HepG2 (cell line): ENCODE measurements around the gene HMMR. TPM values are rescaled to one million over a fixed set of nuclear protein-coding genes. Genes with fewer than 3 reads are reported as not detected.

ENCODE experiments used
- ATAC-seq: fragments of 200-7000 bp; cut with Tn5 transposase; 3 replicates; pipeline ENCODE4 v1.9.1; 2020; ENCODE audit warnings: mild to moderate bottlenecking, moderate library complexity
- BruUV-seq: library from RNA; stranded (reverse); fragments of 400-500 nt; replicated peaks from 2 replicates; lab custom pipeline; 2021; lab: Mats Ljungman, UMichigan
- CTCF ChIA-PET: fragments of 300-600 bp; formaldehyde crosslinking; extraction: SDS; loops from one replicate; lab custom pipeline; 2021; ENCODE audit warnings: low total read pairs, inconsistent platforms, low intra/inter-chr PET ratio; lab: Yijun Ruan, JAX
- POLR2A ChIA-PET: fragments of 350-600 bp; sonication (Branson Sonifier 250); formaldehyde crosslinking; loops from one replicate; lab custom pipeline; 2020; ENCODE audit warnings: antibody characterized with exemption, inconsistent platforms; lab: Yijun Ruan, JAX
- DNase-seq: peaks from one replicate; pipeline ENCODE4 v3.0.0-alpha.2; 2015; ENCODE audit warnings: low spot score
- FAIRE-seq: peaks from 3 replicates; lab custom pipeline; 2011; peaks lifted over from hg19 to GRCh38; lab: Jason Lieb, UNC
- H2AFZ ChIP-seq: one replicate; pipeline ENCODE4 v1.6.1; 2011; ENCODE audit warnings: low read length, inconsistent platforms
- H3K27ac ChIP-seq: fragments of 300-600 bp; 3 replicates; pipeline ENCODE4 v1.8.0; 2011; ENCODE audit warnings: mixed run types, mild to moderate bottlenecking, mixed read lengths, low read length, inconsistent platforms; ENCODE audit not compliant: insufficient read depth; ENCODE audit errors: extremely low read length
- H3K27me3 ChIP-seq, 2 experiments: fragments of 200-600 bp in 1 of 2; 2 replicates in 1 of 2; 3 replicates in 1 of 2; pipeline versions ENCODE4 v1.6.0 to v1.8.0; 2011; ENCODE audit warnings: low read length in 2 of 2, mild to moderate bottlenecking in 2 of 2, moderate library complexity in 2 of 2, inconsistent platforms in 1 of 2; ENCODE audit not compliant: insufficient read depth in 2 of 2, control insufficient read depth in 1 of 2
- H3K36me3 ChIP-seq, 2 experiments: fragments of 200-600 bp in 1 of 2; replicated peaks in 1 of 2; 2 replicates in 1 of 2; 3 replicates in 1 of 2; pipeline versions ENCODE4 v1.5.1 to v1.8.0; 2011; ENCODE audit warnings: low read length in 2 of 2, inconsistent platforms in 1 of 2; ENCODE audit not compliant: insufficient read depth in 2 of 2, control insufficient read depth in 1 of 2
- H3K4me1 ChIP-seq: 2 replicates; pipeline ENCODE4 v1.5.1; 2012; ENCODE audit warnings: low read length, inconsistent platforms; ENCODE audit not compliant: insufficient read depth
- H3K4me2 ChIP-seq: 2 replicates; pipeline ENCODE4 v1.6.0; 2011; ENCODE audit warnings: low read depth, low read length, inconsistent platforms
- H3K4me3 ChIP-seq, 3 experiments: fragments of 200-600 bp in 1 of 3; sonication (generic), shearing (Covaris generic) in 1 of 3; replicated peaks in 1 of 3; 2 replicates each; pipeline ENCODE4 v1.5.1; 2011 to 2016; ENCODE audit warnings: low read length in 3 of 3, inconsistent platforms in 2 of 3, low read depth in 2 of 3, mild to moderate bottlenecking in 2 of 3, control low read depth in 1 of 3, mixed read lengths in 1 of 3; ENCODE audit not compliant: insufficient read depth in 1 of 3
- H3K79me2 ChIP-seq: one replicate; pipeline ENCODE4 v1.6.1; 2011; ENCODE audit warnings: low read length, inconsistent platforms; ENCODE audit not compliant: insufficient read depth
- H3K9ac ChIP-seq: 2 replicates; pipeline ENCODE4 v1.6.0; 2011; ENCODE audit warnings: mild to moderate bottlenecking, low read depth, low read length, inconsistent platforms; ENCODE audit not compliant: insufficient read depth
- H3K9me3 ChIP-seq: 2 replicates; pipeline ENCODE4 v1.5.1; 2012; ENCODE audit warnings: mild to moderate bottlenecking, low read length
- H4K20me1 ChIP-seq: 2 replicates; pipeline ENCODE4 v1.6.0; 2011; ENCODE audit warnings: inconsistent platforms, mild to moderate bottlenecking, low read length, moderate library complexity; ENCODE audit not compliant: insufficient read depth
- BRCA1 ChIP-seq: sonication (generic); formaldehyde crosslinking; IDR thresholded peaks from 2 replicates; pipeline ENCODE4 v1.4.0; 2020; ENCODE audit warnings: missing genetic modification reagents
- CENPX ChIP-seq: sonication (generic); formaldehyde crosslinking; IDR thresholded peaks from 2 replicates; pipeline ENCODE4 v1.9.0; 2021; ENCODE audit warnings: mild to moderate bottlenecking, missing genetic modification reagents, moderate library complexity
- FOSL2 ChIP-seq: sonication (generic); formaldehyde crosslinking; IDR thresholded peaks from 2 replicates; pipeline ENCODE4 v1.4.0; 2020; ENCODE audit warnings: missing genetic modification reagents
- HCFC1 ChIP-seq: fragments of 150-350 bp; IDR thresholded peaks from 2 replicates; pipeline ENCODE4 v1.6.1; 2014; ENCODE audit warnings: low read depth, low read length
- KDM4B ChIP-seq: sonication (generic); formaldehyde crosslinking; IDR thresholded peaks from 2 replicates; pipeline ENCODE4 v1.4.0; 2020; ENCODE audit warnings: missing genetic modification reagents
- MZF1 ChIP-seq: sonication (generic); formaldehyde crosslinking; IDR thresholded peaks from 2 replicates; pipeline ENCODE4 v1.8.1; 2023; ENCODE audit warnings: mild to moderate bottlenecking, missing genetic modification reagents, borderline replicate concordance
- ZBTB7B ChIP-seq: sonication (generic); formaldehyde crosslinking; IDR thresholded peaks from 2 replicates; pipeline ENCODE4 v1.4.0; 2020; ENCODE audit warnings: missing genetic modification reagents
- ZNF382 ChIP-seq: sonication (generic); formaldehyde crosslinking; IDR thresholded peaks from 2 replicates; pipeline ENCODE4 v1.5.0; 2020; ENCODE audit warnings: missing genetic modification reagents, mild to moderate bottlenecking, borderline replicate concordance
- WGBS: methylation state at CpG from one replicate; pipeline ENCODE4 v1.1.6; 2017; ENCODE audit warnings: low lambda C conversion rate; 5-methylcytosine and 5-hydroxymethylcytosine counted together
- in situ Hi-C: cut with HindIII; loops from 2 replicates; pipeline ENCODE4 v1.10.0; 2017; ENCODE audit warnings: low pct_unique_long_range_greater_than_20kb; ENCODE audit not compliant: extremely low pct_ligation_motif_present
- intact Hi-C: fragments of 100-400 bp; cut with micrococcal nuclease; formaldehyde crosslinking; loops from one replicate; pipeline ENCODE4 v1.10.0; 2022; ENCODE audit not compliant: unreplicated experiment
- polyA plus RNA-seq, 8 experiments: library from polyadenylated mRNA; depleted of rRNA in 3 of 8; stranded (reverse) in 7 of 8; unstranded in 1 of 8; fragments of >200 nt; fragmentation: Illumina TruSeq in 4 of 8; extraction: Trizol in 4 of 8; gene quantifications; 2 replicates each; pipeline versions ENCODE4 v1.2.1 to v1.2.3, GENCODE V29; 2011 to 2016; ENCODE audit warnings: low read depth in 4 of 8, missing spikeins in 1 of 8, mixed read lengths in 1 of 8; ENCODE audit not compliant: insufficient read depth in 1 of 8
- total RNA-seq, 5 experiments: library from RNA; depleted of rRNA; stranded (reverse); fragments of >200 nt; fragmentation: Illumina TruSeq; extraction: Trizol; gene quantifications; 2 replicates each; pipeline ENCODE4 v1.2.3, GENCODE V29; 2016; ENCODE audit warnings: low read depth in 1 of 5
- TF ChIP-seq, protein P1 (sequence below): sonication (generic); formaldehyde crosslinking; IDR thresholded peaks from 2 replicates; pipeline ENCODE4 v1.4.0; 2020; ENCODE audit warnings: mild to moderate bottlenecking, low read depth, missing genetic modification reagents
- TF ChIP-seq, protein P2 (sequence below): IDR thresholded peaks from 2 replicates; pipeline ENCODE4 v1.6.1; 2016; ENCODE audit warnings: missing genetic modification reagents, missing compliant biosample characterization
- TF ChIP-seq, protein P3 (sequence below): sonication (generic); formaldehyde crosslinking; IDR thresholded peaks from 2 replicates; pipeline ENCODE4 v1.8.0; 2022; ENCODE audit warnings: missing genetic modification reagents, mild to moderate bottlenecking, moderate library complexity, borderline replicate concordance

HMMR gene
- total and polyA plus RNA-seq, 2 of the 13 experiments (the other 11 are each of a cell fraction or from before 2014, with no cell fraction given), result 8.5 to 48.3 TPM

DNA sequence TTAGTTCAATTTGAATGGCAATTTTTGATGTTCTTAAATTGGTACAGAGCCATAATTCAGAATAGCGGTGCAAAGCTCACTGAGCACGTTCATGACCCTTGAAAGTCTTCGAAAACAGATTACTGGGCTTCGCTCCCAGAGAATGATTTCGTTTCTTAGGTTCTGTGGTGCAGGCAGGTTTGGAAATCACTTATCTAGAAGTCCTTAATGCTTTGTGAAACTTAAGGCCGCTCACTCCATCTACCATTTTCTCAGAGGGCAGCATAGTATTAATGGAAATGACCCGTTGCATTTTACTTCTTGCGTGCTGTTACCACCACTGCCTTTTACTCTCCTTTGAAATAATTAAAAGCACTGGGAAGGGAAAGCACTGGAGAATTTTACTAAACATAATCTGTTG, 42.1 kb downstream of the HMMR start:
- WGBS, result 72% methylated on average over 8 of the region's 8 CpGs
- ATAC-seq (no peak), FAIRE-seq (no peak), DNase-seq (no peak)
- no peak overlapping the region for H3K9ac ChIP-seq
- no peaks in the 10 kb centered on the region for H3K36me3 ChIP-seq
- H3K4me3 ChIP-seq, result peak overlapping the region; percentile 64 to 99 (median 74); a peak in 5 of 6 replicates
- no peak overlapping the region for H3K27ac ChIP-seq
- H3K4me2 ChIP-seq, result peak overlapping the region; percentile 83
- intact Hi-C loops (no loop called here), in situ Hi-C loops (no loop called here)
- no peaks in the 10 kb centered on the region for H4K20me1 ChIP-seq
- ChIA-PET POLR2A (interaction anchor here (1.2 to 1.3 kb wide), 2 partner anchors 42 to 63 kb away, joined by 3 to 13 read pairs; partner anchors contain the start of genes HMMR and NUDCD2), CTCF (interaction anchor here (1.2 to 1.8 kb wide), 2 partner anchors 13 to 28 kb away, joined by 4 to 6 read pairs; no protein-coding TSS in a partner anchor)
- H3K9me3 ChIP-seq, result no peaks in the 10 kb centered on the region
- BruUV-seq, result no TSS peak
- H3K27me3 ChIP-seq, result no peaks in the 10 kb centered on the region; a peak in 1 of 5 replicates
- no peak for TF ChIP-seq FOSL2 (CRISPR knock-in tag)
- no peak for TF ChIP-seq BRCA1 (CRISPR knock-in tag)
- TF ChIP-seq, protein P1, sequence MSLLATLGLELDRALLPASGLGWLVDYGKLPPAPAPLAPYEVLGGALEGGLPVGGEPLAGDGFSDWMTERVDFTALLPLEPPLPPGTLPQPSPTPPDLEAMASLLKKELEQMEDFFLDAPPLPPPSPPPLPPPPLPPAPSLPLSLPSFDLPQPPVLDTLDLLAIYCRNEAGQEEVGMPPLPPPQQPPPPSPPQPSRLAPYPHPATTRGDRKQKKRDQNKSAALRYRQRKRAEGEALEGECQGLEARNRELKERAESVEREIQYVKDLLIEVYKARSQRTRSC, result no peak
- no peak for TF ChIP-seq KDM4B (CRISPR knock-in tag)
- TF ChIP-seq ZBTB7B (CRISPR knock-in tag), result no peak
- TF ChIP-seq ZNF382 (CRISPR knock-in tag), result no peak
- TF ChIP-seq, protein P2, sequence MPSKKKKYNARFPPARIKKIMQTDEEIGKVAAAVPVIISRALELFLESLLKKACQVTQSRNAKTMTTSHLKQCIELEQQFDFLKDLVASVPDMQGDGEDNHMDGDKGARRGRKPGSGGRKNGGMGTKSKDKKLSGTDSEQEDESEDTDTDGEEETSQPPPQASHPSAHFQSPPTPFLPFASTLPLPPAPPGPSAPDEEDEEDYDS (CRISPR knock-in tag), result no peak
- no peak for TF ChIP-seq CENPX (CRISPR knock-in tag)
- TF ChIP-seq, protein P3, sequence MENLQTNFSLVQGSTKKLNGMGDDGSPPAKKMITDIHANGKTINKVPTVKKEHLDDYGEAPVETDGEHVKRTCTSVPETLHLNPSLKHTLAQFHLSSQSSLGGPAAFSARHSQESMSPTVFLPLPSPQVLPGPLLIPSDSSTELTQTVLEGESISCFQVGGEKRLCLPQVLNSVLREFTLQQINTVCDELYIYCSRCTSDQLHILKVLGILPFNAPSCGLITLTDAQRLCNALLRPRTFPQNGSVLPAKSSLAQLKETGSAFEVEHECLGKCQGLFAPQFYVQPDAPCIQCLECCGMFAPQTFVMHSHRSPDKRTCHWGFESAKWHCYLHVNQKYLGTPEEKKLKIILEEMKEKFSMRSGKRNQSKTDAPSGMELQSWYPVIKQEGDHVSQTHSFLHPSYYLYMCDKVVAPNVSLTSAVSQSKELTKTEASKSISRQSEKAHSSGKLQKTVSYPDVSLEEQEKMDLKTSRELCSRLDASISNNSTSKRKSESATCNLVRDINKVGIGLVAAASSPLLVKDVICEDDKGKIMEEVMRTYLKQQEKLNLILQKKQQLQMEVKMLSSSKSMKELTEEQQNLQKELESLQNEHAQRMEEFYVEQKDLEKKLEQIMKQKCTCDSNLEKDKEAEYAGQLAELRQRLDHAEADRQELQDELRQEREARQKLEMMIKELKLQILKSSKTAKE (CRISPR knock-in tag), result no peak
- no peak for TF ChIP-seq HCFC1
- TF ChIP-seq MZF1 (CRISPR knock-in tag), result no peak
- peaks cover 12% of the 10 kb centered on the region for H3K4me1 ChIP-seq
- H3K79me2 ChIP-seq, result peaks cover 17% of the 10 kb centered on the region
- peak overlapping the region; percentile 87 for H2AFZ ChIP-seq
